Kasumi-1 (cell line): ENCODE data around the gene PIWIL4.

Experiments used
- DNase-seq, 2 experiments: peaks; one replicate each; lab custom pipeline; 2025; lab: John Stamatoyannopoulos, UW

Gene PIWIL4

GRCh38 chr11:94662846-94663390 is 95.8 kb downstream of the PIWIL4 start:
- no peak for DNase-seq

DNA sequence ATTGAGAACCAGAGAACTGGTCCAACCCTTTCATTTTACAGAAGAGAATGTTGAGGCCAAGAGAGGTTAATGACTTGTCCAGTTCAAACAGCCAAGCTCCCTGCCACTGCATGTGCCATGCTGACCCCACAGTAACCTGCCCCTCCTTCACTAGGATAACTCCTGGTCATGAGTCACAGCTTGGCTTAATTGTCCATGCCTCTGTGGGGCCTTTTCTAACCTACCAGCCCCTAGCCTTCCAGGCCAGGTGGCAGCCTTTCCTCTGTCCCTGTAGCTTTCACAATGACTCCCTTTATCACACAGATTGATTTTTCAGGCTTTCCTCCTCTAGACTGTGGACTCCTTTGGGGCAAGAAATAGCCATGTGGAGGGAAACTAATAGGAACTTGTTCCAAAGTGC is 97.2 kb downstream of the PIWIL4 start:
- no peak for DNase-seq

DNA sequence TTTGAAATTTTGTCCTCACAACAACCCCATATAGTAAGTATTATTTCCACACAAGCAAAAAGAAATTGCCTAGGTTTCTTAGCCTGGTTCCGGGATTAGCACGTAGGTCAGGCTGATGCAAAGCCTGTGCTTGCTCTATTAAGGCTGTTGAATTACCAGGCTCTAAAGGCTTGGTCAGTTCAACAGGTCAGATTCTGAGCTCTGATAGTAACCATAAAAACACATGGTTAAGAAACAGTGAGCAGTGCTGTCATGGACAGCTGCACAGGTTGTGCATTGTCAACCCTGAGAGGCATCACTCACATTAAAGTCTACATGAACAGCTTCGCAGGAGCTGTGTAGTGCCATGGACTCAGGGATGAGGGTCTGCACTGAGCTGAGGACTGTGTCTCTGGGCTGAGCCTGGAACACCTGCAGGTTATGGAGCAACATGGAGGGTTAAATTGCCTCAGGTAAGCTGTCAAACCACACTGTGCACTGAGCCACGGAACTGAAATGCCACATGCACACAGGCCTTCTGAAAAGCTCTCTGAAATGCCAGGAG is 98.0 kb downstream of the PIWIL4 start:
- DNase-seq = no peak

- DNase-seq = no peak
Measured at GRCh38 chr11:94666792-94667721, 99.9 kb downstream of the PIWIL4 start.

DNA sequence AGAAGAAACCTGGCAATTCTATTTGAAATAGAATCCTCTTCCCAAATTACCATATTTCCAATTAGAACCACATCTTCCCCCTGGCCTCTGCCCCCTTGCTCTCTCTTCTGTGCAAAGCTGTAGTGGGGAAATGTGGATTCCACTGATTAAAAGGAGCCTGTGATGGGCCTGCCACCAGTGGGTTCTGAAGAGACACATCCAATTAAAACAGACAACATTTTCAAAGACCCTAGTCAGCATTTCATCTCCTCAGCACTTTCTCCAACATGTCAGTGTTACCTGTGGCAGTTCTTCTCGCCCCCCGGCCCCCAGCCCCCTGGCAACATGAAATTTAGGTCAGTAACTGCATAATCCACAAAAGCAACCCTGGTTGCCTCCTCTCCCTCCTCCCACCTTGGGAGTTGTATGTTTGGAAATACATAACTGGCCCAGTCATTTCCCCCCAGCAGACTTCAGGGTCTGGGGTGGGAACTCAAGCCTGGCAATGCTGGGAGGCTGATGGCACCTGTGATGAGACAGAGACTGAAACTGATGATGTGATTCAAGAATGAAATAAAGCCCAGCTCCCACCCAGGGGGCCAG is 101.1 kb downstream of the PIWIL4 start:
- no peak for DNase-seq

DNA sequence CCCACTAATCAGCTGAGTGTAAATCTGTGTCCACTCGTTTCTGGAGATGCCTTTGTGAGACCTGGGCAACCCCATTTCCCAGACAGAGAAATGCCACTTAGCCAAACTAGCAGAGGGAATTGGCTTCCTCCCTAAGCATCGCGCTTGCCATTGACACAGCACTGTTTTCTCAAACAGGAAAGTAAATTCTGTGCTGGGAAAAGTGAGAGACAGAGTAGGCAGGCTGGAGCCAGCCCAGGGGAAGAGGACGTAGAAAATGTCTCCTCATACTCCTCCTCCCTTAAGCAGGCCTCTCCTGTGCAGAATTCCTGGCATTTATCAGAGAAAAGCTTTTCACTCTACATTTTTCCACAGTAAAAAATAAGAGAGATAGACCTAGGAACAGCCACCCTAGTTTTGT is 101.9 kb downstream of the PIWIL4 start:
- DNase-seq = no peak
